Adrenal gland (tissue), 12 donors: ENCODE data around the gene ROBO4. TPM values are rescaled to one million over a fixed set of nuclear protein-coding genes. Genes with fewer than 3 reads are reported as not detected.

Source experiments
- DNase-seq, 7 donors: peaks; one replicate each; pipeline ENCODE4 v3.0.0-alpha.2; 2019 to 2020
- H3K27ac ChIP-seq, 5 donors: fragments of 200-600 bp; sonication (generic) in 4 of 5; 1 replicate in 3 of 5; 2 replicates in 2 of 5; pipeline versions ENCODE4 v1.5.1 to v1.8.0; 2016 to 2020; ENCODE audit warnings: mild to moderate bottlenecking in 1 of 5
- H3K27me3 ChIP-seq: fragments of 200-600 bp; 2 replicates; pipeline ENCODE4 v1.8.0; 2021
- H3K36me3 ChIP-seq, 2 donors: fragments of 200-600 bp; replicated peaks in 1 of 2; 1 replicate in 1 of 2; 2 replicates in 1 of 2; pipeline versions ENCODE4 v1.5.1 to v1.8.0; 2018 to 2022
- H3K4me1 ChIP-seq, 2 donors: fragments of 200-600 bp; replicated peaks in 1 of 2; 1 replicate in 1 of 2; 2 replicates in 1 of 2; pipeline versions ENCODE4 v1.5.1 to v1.8.0; 2018 to 2021
- H3K4me3 ChIP-seq, 4 donors: fragments of 200-600 bp; sonication (generic) in 3 of 4; one replicate each; pipeline ENCODE4 v1.5.1; 2016 to 2018
- H3K9me3 ChIP-seq, 3 donors: fragments of 200-600 bp; sonication (generic) in 1 of 3; replicated peaks in 1 of 3; 1 replicate in 2 of 3; 2 replicates in 1 of 3; pipeline versions ENCODE4 v1.5.1 to v1.8.0; 2016 to 2021
- POLR2A ChIP-seq, 2 donors: fragments of 450-650 bp; IDR thresholded peaks; one replicate each; pipeline ENCODE4 v1.6.1; 2017; ENCODE audit warnings: antibody characterized with exemption in 2 of 2, mild to moderate bottlenecking in 2 of 2, moderate library complexity in 1 of 2
- WGBS, 4 donors: extraction: QIAGEN DNeasy Blood & Tissue Kit in 2 of 4; methylation state at CpG; one replicate each; pipeline versions ENCODE4 v1.1.5 to v1.1.7; 2013 to 2017; 5-methylcytosine and 5-hydroxymethylcytosine counted together
- intact Hi-C, 2 donors: fragments of 100-400 bp; cut with DNase I; formaldehyde crosslinking; loops; one replicate each; pipeline versions ENCODE4 v1.14.1 to v1.15.0; 2022 to 2023
- polyA plus RNA-seq, 3 donors: library from polyadenylated mRNA; stranded (reverse); fragments of 200-250 nt in 2 of 3; fragments of 350-450 nt in 1 of 3; fragmentation: Illumina TruSeq in 1 of 3; extraction: RNeasy Lipid Tissue Mini Kit (QIAGEN cat#74804) in 1 of 3; gene quantifications; one replicate each; pipeline ENCODE4 v1.2.3, GENCODE V29; 2013 to 2014
- total RNA-seq, 9 donors: library from RNA; depleted of rRNA in 4 of 9; stranded (reverse); fragments of >200 nt in 4 of 9; fragments of 120-200 nt in 1 of 9; fragmentation: NEBNext Ultra II Directional in 1 of 9; extraction: Animal tissue kit (Norgen Biotek cat#: 25700) in 1 of 9; gene quantifications; one replicate each; pipeline versions ENCODE4 v1.1.0 to v1.2.4, GENCODE V29; 2013 to 2023
- TF ChIP-seq, protein P1 (sequence below), 6 experiments: fragments of 450-650 bp in 4 of 6; fragments of 200-600 bp in 2 of 6; sonication (generic) in 1 of 6; IDR thresholded peaks; 1 replicate in 5 of 6; 2 replicates in 1 of 6; pipeline versions ENCODE4 v1.5.1 to v1.8.0; 2016 to 2021; ENCODE audit warnings: antibody characterized with exemption in 6 of 6, mild to moderate bottlenecking in 2 of 6, moderate library complexity in 1 of 6
- donor health status: healthy with polysubstance abuse.
- donor health status: Bipolar disorder and iron deficiency.
- donor health status: DM: yes; HTN: yes; CAD: no.
- donor health status: DM: no; HTN: no; CAD: no.
- donor health status: DM: no; HTN: no; CAD: no.
- donor health status: DM: yes; HTN: yes; CAD: no.

The ROBO4 gene
- total and polyA plus RNA-seq, 12 donors, result 4.6 to 40.7 (median 19.5) TPM

DNA sequence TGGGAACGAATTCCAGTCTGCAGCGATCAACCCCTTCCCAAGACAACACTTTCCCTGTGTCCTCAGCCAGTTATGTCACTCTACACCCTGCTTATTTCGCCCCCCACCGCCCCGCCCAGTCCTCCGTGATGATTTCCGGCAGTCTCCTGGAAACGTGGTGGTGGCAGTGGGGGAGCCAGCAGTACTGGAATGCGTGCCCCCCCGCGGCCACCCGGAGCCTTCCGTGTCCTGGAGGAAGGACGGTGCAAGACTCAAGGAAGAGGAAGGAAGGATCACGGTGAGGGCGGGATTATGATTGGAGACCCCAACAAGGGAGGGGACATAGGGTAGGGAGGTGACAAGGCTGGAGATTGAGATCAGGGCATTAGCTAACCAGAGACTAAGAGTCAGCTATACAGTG is 28.3 kb downstream of the ROBO4 start:
- 3 to 4% (median 4%) methylated on average over 12 to 16 of the region's 16 CpGs for WGBS, 4 donors
- no peak overlapping the region for H3K4me3 ChIP-seq
- H3K36me3 ChIP-seq, result no peaks in the 10 kb centered on the region
- H3K27me3 ChIP-seq, result peaks cover 70% of the 10 kb centered on the region
- H3K4me1 ChIP-seq, result peaks cover 11 to 12% of the 10 kb centered on the region in 2 donors
- no peak overlapping the region for H3K27ac ChIP-seq
- no peaks in the 10 kb centered on the region for H3K9me3 ChIP-seq
- TF ChIP-seq POLR2A (IDR thresholded peaks at IDR 0.05), result no peak
- TF ChIP-seq, protein P1, sequence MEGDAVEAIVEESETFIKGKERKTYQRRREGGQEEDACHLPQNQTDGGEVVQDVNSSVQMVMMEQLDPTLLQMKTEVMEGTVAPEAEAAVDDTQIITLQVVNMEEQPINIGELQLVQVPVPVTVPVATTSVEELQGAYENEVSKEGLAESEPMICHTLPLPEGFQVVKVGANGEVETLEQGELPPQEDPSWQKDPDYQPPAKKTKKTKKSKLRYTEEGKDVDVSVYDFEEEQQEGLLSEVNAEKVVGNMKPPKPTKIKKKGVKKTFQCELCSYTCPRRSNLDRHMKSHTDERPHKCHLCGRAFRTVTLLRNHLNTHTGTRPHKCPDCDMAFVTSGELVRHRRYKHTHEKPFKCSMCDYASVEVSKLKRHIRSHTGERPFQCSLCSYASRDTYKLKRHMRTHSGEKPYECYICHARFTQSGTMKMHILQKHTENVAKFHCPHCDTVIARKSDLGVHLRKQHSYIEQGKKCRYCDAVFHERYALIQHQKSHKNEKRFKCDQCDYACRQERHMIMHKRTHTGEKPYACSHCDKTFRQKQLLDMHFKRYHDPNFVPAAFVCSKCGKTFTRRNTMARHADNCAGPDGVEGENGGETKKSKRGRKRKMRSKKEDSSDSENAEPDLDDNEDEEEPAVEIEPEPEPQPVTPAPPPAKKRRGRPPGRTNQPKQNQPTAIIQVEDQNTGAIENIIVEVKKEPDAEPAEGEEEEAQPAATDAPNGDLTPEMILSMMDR (IDR thresholded peaks at IDR 0.05), result no peak
- DNase-seq, result no peak
- intact Hi-C loops, result no loop called here

DNA sequence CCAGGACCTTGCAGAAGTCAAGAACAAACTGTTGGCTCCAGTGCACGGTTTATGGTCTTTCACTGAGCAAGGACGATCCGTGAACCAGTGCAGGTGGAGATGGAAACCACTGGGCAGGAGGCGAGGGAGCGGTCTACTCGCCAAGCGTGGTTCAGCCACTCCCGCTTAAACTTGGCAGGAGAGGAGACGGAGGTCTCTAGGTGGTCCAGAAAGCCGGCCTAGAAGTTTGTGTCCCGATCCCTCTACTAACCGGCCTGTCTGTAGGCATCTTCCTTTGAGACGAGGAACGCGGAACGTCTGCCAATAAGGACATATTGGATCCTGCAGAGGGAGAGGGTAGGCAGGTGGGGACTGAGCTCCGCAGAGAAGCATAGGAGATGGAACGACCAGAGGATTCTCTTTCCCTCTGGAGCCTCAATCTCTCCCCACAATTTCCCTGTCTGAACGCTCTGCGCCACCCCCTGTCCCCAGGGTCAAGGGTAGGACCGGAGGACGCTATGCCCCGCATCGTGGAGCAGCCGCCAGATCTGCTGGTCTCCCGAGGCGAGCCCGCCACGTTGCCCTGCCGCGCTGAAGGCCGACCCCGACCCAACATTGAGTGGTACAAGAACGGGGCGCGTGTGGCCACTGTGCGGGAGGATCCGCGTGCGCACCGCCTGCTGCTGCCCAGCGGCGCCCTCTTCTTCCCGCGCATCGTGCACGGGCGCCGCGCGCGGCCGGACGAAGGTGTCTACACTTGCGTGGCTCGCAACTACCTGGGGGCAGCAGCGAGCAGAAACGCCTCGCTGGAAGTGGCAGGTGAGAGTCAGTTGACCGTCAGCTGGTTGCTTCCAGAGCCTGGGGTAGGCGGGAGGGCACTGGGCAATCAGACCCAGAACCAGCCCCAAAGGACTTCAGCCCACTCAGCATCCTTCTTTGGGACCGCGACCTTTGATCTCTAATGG is 29.1 kb downstream of the ROBO4 start:
- H3K36me3 ChIP-seq, result no peaks in the 10 kb centered on the region
- WGBS, 4 donors, result 6 to 15% (median 8%) methylated on average over 35 to 63 of the region's 63 CpGs
- TF ChIP-seq, protein P1 (IDR thresholded peaks at IDR 0.05), result no peak
- no peak for TF ChIP-seq POLR2A (IDR thresholded peaks at IDR 0.05)
- intact Hi-C loops, result no loop called here
- H3K4me3 ChIP-seq, result no peak overlapping the region
- H3K27me3 ChIP-seq, result peaks cover 76% of the 10 kb centered on the region
- no peaks in the 10 kb centered on the region for H3K9me3 ChIP-seq
- DNase-seq, result no peak
- peaks cover 11 to 14% of the 10 kb centered on the region in 2 donors for H3K4me1 ChIP-seq
- H3K27ac ChIP-seq, result no peak overlapping the region

DNA sequence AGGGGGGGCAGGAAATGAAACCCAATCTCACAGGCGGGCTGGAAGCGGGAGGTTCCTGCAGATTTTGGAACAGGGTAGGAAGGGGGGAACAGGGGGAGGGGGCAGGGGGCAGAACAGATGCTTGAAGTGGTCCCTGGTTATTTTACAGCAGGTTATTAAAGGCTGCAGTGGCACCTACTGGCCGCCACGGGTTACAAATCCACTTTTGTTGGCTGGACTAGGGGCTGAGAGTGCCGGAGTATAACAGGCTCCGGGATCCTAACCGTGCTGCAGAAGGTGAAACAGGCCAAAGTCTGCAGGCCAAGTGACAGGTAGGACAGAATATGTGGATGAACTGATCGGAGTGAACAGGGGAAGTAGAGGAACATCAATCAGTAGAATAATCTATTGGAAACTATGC is 30.0 kb downstream of the ROBO4 start:
- Histone ChIP-seq H3K27me3 (peaks cover 81% of the 10 kb centered on the region), H3K27ac (no peak overlapping the region), H3K4me3 (no peak overlapping the region), H3K9me3 (no peaks in the 10 kb centered on the region), H3K4me1 (peaks cover 15 to 21% of the 10 kb centered on the region in 2 donors), H3K36me3 (no peaks in the 10 kb centered on the region)
- 3 to 4% (median 3%) methylated on average over 8 of the region's 8 CpGs for WGBS, 4 donors
- TF ChIP-seq, protein P1 (IDR thresholded peaks at IDR 0.05), result peak; percentile 15 to 43 (median 26)
- TF ChIP-seq POLR2A (IDR thresholded peaks at IDR 0.05), result no peak
- peak in 2 of 7 donors; percentile 31 to 42 for DNase-seq
- intact Hi-C loops, result no loop called here

DNA sequence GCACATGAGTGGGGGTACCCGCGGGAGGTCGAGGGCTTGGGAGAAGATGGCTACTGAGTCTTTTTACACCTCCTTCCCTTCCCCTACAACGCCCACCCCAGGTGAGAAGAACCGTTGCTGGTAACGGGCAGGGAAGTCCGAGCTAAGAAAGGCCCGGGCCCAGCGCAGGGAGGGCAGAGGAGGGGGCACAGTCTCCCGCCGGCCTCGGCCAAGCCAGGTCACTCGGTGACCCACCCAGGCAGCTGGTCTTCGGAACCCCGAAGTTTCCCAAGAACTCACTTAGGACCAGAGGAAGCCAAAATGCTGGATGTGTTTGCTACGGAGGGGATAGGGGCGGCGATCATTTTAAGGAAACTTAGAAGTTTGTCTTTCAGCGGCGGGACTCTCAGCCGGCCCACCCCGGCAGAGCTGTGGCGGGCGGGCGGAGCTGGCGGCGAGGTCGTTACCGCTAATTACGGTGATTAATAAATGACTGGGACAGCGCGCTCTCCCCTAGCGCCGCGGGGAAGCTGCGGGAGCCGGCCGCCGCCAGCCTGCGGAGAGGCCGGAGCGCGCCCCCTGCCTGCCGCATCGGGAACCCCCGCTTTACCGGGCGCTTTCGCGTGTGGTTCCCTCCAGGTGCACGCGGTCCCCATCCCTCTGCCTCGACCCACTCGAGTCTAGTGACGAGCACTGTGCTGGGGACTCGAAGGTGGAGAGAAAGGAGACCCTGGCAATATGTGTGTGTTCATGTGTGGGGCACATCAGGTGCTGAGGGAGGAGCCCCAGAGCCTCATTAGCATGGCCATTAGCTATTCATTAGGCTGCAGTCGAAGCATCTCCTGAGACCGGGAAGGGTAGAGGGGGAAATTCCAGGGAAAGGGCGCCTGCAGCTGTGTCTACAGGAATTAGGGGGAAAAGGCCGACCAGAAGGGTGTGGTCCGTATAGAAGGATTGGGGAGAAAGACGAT is 31.5 kb downstream of the ROBO4 start:
- H3K36me3 ChIP-seq, result no peaks in the 10 kb centered on the region
- no peaks in the 10 kb centered on the region for H3K9me3 ChIP-seq
- no peak for TF ChIP-seq POLR2A (IDR thresholded peaks at IDR 0.05)
- TF ChIP-seq, protein P1 (IDR thresholded peaks at IDR 0.05), result peak; percentile 49 to 75 (median 62)
- peaks cover 15 to 21% of the 10 kb centered on the region in 2 donors for H3K4me1 ChIP-seq
- peak overlapping the region in 1 of 4 donors; percentile 43 for H3K4me3 ChIP-seq
- 2 to 3% (median 2%) methylated on average over 24 to 62 of the region's 62 CpGs for WGBS, 4 donors
- DNase-seq, result peak in 2 of 7 donors; percentile 40 to 43
- intact Hi-C loops, result no loop called here
- peaks cover 77% of the 10 kb centered on the region for H3K27me3 ChIP-seq
- H3K27ac ChIP-seq, result no peak overlapping the region
